ENCODE data around the gene SYT14.

- TF ChIP-seq, protein P1, sequence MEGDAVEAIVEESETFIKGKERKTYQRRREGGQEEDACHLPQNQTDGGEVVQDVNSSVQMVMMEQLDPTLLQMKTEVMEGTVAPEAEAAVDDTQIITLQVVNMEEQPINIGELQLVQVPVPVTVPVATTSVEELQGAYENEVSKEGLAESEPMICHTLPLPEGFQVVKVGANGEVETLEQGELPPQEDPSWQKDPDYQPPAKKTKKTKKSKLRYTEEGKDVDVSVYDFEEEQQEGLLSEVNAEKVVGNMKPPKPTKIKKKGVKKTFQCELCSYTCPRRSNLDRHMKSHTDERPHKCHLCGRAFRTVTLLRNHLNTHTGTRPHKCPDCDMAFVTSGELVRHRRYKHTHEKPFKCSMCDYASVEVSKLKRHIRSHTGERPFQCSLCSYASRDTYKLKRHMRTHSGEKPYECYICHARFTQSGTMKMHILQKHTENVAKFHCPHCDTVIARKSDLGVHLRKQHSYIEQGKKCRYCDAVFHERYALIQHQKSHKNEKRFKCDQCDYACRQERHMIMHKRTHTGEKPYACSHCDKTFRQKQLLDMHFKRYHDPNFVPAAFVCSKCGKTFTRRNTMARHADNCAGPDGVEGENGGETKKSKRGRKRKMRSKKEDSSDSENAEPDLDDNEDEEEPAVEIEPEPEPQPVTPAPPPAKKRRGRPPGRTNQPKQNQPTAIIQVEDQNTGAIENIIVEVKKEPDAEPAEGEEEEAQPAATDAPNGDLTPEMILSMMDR (IDR thresholded peaks at IDR 0.05) = no peak
- TF ChIP-seq POLR2A (IDR thresholded peaks at IDR 0.05) = no peak
These were observed 24.4 kb downstream of the SYT14 start for GRCh38 chr1:209962388-209962787.

Data from thyroid gland (tissue), 4 donors.